Measurements from ENCODE around the gene CDK11B.
"Not testable (repeated sequence)": the region's sequence is repeated elsewhere in the genome, so short reads cannot be mapped to it uniquely, and the experiment has no call there.

Gene CDK11B

DNA sequence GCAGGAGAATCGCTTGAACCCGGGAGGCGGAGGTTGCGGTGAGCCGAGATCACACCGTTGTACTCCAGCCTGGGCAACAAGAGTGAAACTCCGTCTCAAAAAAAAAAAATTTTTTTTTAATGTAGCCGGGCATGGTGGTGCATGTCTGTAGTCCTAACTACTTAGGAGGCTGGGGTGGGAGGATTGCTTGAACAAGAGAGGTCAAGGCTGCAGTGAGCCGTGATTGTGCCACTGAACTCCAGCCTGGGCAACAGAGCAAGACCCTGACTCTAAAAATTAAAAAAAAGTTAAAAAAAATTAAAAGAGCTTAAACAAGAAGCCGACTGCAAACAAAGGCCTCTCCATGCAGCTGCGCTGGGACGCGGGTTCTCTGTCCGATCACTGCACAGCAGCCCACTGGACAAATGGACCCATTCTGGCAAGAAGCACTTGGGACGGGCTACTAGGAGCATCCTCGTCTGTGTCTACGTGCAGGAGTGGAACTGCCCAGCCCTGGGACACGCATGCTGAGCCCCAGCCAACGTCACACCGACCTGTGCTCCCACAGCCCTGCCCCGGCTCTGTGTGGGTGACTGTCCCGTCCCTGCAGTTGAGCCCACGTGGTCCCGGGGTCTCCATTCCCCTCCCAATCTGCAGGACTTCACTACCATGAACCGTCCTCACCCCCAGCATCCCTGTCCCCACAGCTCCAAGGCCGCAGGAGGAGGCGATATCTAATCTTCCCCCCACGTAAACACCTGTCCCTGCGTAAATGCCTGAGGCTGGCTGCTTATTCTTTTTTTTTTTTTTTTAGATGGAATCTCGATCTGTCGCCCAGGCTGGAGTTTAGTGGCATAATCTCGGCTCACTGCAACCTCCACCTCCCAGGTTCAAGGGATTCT is 21.5 kb upstream of the CDK11B start:
- ChIA-PET POLR2A (interaction anchor here (0.7 kb wide), 1 partner anchor 15 kb away, joined by 5 read pairs; no protein-coding TSS in a partner anchor), CTCF (interaction anchor here (1.6 kb wide), 1 partner anchor 14 kb away, joined by 3 read pairs; no protein-coding TSS in a partner anchor)
- TF ChIP-seq, protein P1, sequence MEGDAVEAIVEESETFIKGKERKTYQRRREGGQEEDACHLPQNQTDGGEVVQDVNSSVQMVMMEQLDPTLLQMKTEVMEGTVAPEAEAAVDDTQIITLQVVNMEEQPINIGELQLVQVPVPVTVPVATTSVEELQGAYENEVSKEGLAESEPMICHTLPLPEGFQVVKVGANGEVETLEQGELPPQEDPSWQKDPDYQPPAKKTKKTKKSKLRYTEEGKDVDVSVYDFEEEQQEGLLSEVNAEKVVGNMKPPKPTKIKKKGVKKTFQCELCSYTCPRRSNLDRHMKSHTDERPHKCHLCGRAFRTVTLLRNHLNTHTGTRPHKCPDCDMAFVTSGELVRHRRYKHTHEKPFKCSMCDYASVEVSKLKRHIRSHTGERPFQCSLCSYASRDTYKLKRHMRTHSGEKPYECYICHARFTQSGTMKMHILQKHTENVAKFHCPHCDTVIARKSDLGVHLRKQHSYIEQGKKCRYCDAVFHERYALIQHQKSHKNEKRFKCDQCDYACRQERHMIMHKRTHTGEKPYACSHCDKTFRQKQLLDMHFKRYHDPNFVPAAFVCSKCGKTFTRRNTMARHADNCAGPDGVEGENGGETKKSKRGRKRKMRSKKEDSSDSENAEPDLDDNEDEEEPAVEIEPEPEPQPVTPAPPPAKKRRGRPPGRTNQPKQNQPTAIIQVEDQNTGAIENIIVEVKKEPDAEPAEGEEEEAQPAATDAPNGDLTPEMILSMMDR (IDR thresholded peaks at IDR 0.05; ENCODE audit: insufficient read depth, low read length, missing control alignments): no peak
- H3K4me3 ChIP-seq (ENCODE audit: low read depth, low read length): no peak overlapping the region
- no peak for DNase-seq (ENCODE audit: low read depth, low spot score)

GRCh38 chr1:1678581-1679380 is 20.0 kb upstream of the CDK11B start:
- TF ChIP-seq, protein P1 (IDR thresholded peaks at IDR 0.05; ENCODE audit: insufficient read depth, low read length, missing control alignments): peak; percentile 25
- no peak for DNase-seq (ENCODE audit: low read depth, low spot score)
- ChIA-PET CTCF (interaction anchor here (0.7 to 0.8 kb wide), 2 partner anchors 13 to 16 kb away, joined by 3 to 5 read pairs; no protein-coding TSS in a partner anchor), POLR2A (interaction anchor here (0.6 kb wide), 1 partner anchor 63 kb away, joined by 3 read pairs; no protein-coding TSS in a partner anchor)
- H3K4me3 ChIP-seq (ENCODE audit: low read depth, low read length): no peak overlapping the region

DNA sequence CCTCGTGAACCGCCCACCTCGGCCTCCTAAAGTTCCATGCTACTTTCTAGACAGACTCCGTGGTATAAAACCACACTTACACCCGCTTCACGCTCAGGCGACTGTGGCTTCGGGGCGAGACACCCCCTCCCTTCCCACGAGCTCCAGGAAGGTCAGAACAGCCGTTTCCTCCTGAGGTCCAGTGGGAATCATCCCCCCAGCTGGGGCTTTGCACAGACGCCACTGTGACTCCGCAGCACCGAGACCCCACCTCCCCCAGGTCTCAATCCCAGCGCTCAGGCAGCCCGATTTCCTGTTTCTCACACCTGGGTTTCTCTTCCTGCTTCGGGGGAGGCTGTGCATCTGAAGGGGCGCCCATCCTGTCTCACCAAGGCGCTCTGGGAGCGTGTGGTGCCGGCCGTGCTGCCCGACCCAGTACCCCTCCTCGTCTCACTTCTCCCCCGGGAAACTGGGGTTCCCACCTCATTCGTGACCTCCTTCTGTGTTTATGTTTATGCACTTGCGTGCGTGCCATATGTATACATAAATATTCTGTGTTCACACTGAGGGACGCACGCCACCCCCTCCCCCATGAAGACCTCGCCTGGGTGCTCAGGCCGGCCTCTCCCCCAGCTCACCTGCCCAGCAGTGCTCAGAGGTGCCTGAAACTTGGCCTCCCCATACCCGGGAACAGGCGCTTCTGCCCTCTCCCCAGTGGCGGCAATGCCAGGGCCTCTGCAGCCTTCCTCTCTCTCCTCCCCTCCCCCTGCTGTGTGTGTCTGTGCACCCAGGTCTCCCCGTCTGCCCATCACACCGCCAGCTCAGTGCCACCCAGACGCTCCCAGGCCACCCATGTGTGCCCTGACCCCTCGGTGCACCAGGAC is 19.1 kb upstream of the CDK11B start:
- H3K4me3 ChIP-seq (ENCODE audit: low read depth, low read length): no peak overlapping the region
- TF ChIP-seq, protein P1 (IDR thresholded peaks at IDR 0.05; ENCODE audit: insufficient read depth, low read length, missing control alignments): no peak
- ChIA-PET CTCF (interaction anchor here (0.7 kb wide), 1 partner anchor 12 kb away, joined by 5 read pairs; no protein-coding TSS in a partner anchor), POLR2A (interaction anchor here (0.6 kb wide), 1 partner anchor 62 kb away, joined by 3 read pairs; no protein-coding TSS in a partner anchor)
- DNase-seq (ENCODE audit: low read depth, low spot score): no peak

GRCh38 chr1:1676087-1676486 is 17.3 kb upstream of the CDK11B start:
- POLR2A ChIA-PET; DNase-seq (ENCODE audit: low read depth, low spot score); CTCF ChIA-PET; H3K4me3 ChIP-seq (ENCODE audit: low read depth, low read length): not testable (repeated sequence)

DNA sequence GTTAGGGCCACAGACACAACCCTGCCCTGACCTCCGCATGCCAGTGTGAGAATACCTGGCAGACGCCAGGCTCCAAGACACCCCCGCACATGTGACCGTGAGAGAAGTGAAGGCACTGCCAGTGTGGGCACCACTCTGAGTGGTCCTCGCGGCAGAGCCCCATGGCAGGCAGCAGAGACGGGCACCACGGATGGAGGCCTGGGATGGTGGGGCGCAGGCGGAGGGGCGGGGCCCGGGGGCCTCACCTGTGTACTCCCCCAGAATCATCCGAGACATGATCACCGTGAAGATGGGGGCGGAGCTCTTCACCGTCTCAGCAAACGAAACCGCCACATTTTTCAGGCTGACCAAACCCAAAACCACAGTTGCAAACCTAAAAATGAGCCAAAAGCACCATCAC is 16.4 kb upstream of the CDK11B start:
- POLR2A ChIA-PET; H3K4me3 ChIP-seq (ENCODE audit: low read depth, low read length); DNase-seq (ENCODE audit: low read depth, low spot score); CTCF ChIA-PET: not testable (repeated sequence)

GRCh38 chr1:1674806-1675205 is 16.0 kb upstream of the CDK11B start:
- POLR2A ChIA-PET; H3K4me3 ChIP-seq (ENCODE audit: low read depth, low read length); CTCF ChIA-PET; DNase-seq (ENCODE audit: low read depth, low spot score): not testable (repeated sequence)

DNA sequence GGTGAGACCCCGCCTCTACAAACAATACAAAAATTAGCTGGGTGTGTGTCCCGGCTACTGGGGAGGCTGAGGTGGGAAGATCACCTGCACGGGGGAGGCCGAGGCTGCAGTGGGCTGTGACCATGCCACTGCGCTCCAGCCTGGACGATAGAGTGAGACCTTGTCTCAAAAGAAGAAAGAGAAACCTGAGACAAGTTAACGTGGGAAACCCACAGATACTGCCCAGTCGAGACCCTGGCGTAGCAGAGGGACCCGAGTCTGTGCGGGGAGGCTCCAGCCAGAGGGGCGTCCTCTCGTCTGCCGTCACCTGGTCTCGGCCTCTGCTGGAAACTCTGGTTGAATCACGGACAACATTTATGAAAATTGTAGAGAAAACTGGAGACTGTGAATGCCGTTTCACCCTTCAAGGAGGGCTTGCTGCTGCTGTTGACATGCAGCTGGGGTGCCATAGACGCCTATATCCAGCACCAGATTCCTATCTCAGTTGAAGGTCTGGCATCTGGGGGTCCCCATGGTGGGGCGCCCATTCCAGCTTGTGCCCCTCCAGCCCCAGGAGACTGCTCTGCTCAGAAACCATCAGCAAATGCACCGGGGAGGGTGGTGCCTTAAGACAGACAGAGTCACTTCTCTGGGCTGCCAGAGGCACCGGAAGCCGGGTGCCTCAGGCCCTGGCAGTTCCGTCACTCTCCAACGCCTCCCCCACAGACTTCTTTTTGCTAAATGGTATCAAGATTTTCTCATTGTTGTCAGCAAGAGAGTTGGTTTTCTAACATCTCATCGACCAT is 13.6 kb upstream of the CDK11B start:
- no peak overlapping the region for H3K4me3 ChIP-seq (ENCODE audit: low read depth, low read length)
- CTCF ChIA-PET: no interaction called here
- TF ChIP-seq, protein P1 (IDR thresholded peaks at IDR 0.05; ENCODE audit: insufficient read depth, low read length, missing control alignments): no peak
- POLR2A ChIA-PET: no interaction called here
- DNase-seq (ENCODE audit: low read depth, low spot score): no peak

Measured in AG04449 (cell line).